Suprapubic skin (tissue), 4 donors: ENCODE measurements around the gene FAM53A. TPM values are rescaled to one million over a fixed set of nuclear protein-coding genes. Genes with fewer than 3 reads are reported as not detected.
A peak's percentile ranks its signal among the peaks of the same experiment; 100 is the strongest.

ENCODE experiments used
- DNase-seq, 2 donors: peaks; one replicate each; pipeline ENCODE4 v3.0.0-alpha.2; 2019; ENCODE audit warnings: low spot score in 2 of 2
- H3K27ac ChIP-seq: fragments of 200-600 bp; sonication (generic); one replicate; pipeline ENCODE4 v1.5.1; 2019
- H3K27me3 ChIP-seq: fragments of 200-600 bp; sonication (generic); one replicate; pipeline ENCODE4 v1.5.1; 2019
- H3K36me3 ChIP-seq: fragments of 200-600 bp; sonication (generic); one replicate; pipeline ENCODE4 v1.5.1; 2019
- H3K4me1 ChIP-seq: fragments of 200-600 bp; sonication (generic); one replicate; pipeline ENCODE4 v1.5.1; 2019
- H3K4me3 ChIP-seq: fragments of 200-600 bp; sonication (generic); one replicate; pipeline ENCODE4 v1.5.1; 2019; ENCODE audit warnings: mild to moderate bottlenecking
- H3K9me3 ChIP-seq: fragments of 200-600 bp; sonication (generic); one replicate; pipeline ENCODE4 v1.5.1; 2019
- CTCF ChIP-seq, 2 donors: fragments of 200-600 bp in 1 of 2; fragments of 450-650 bp in 1 of 2; sonication (generic) in 1 of 2; IDR thresholded peaks; one replicate each; pipeline ENCODE4 v1.5.1; 2016 to 2019; ENCODE audit warnings: antibody characterized with exemption in 2 of 2, mild to moderate bottlenecking in 1 of 2, moderate library complexity in 1 of 2
- EP300 ChIP-seq: sonication (generic); formaldehyde crosslinking; IDR thresholded peaks from one replicate; pipeline ENCODE4 v1.6.1; 2017; ENCODE audit warnings: antibody characterized with exemption
- POLR2A ChIP-seq, 2 donors: fragments of 450-650 bp; IDR thresholded peaks; one replicate each; pipeline ENCODE4 v1.6.1; 2017; ENCODE audit warnings: antibody characterized with exemption in 2 of 2, mild to moderate bottlenecking in 2 of 2, moderate library complexity in 2 of 2
- POLR2AphosphoS5 ChIP-seq, 3 donors: sonication (generic); formaldehyde crosslinking; IDR thresholded peaks; one replicate each; pipeline ENCODE4 v1.6.1; 2017; ENCODE audit warnings: antibody characterized with exemption in 3 of 3
- whole genome bisulfite sequencing: methylation state at CpG from one replicate; pipeline ENCODE4 v1.1.5; 2018; 5-methylcytosine and 5-hydroxymethylcytosine counted together
- total RNA-seq, 4 donors: library from RNA; depleted of rRNA; stranded (reverse); fragments of >200 nt; gene quantifications; one replicate each; pipeline ENCODE4 v1.1.0, GENCODE V29; 2016

FAM53A gene
- total RNA-seq, 4 donors from 2014 or later = 2.2 to 8.0 (median 4.9) TPM

- peaks cover 37% of the 10 kb centered on the region for H3K4me1 ChIP-seq
- H3K36me3 ChIP-seq = peaks cover 8% of the 10 kb centered on the region
- H3K9me3 ChIP-seq = no peaks in the 10 kb centered on the region
- WGBS = 31% methylated on average over 7 of the region's 18 CpGs
- H3K27ac ChIP-seq = peak overlapping the region; percentile 63
- H3K27me3 ChIP-seq = no peaks in the 10 kb centered on the region
- peak overlapping the region; percentile 13 for H3K4me3 ChIP-seq
- no peak for TF ChIP-seq POLR2A (IDR thresholded peaks at IDR 0.05)
- no peak for TF ChIP-seq POLR2AphosphoS5 (IDR thresholded peaks at IDR 0.05)
- no peak for TF ChIP-seq EP300
- no peak for TF ChIP-seq CTCF (IDR thresholded peaks at IDR 0.05)
- DNase-seq = peak in 1 of 2 donors; percentile 78
Measured at GRCh38 chr4:1727117-1728031, 43.3 kb upstream of the FAM53A start.

- peaks cover 47% of the 10 kb centered on the region for H3K4me1 ChIP-seq
- H3K9me3 ChIP-seq = no peaks in the 10 kb centered on the region
- TF ChIP-seq POLR2A (IDR thresholded peaks at IDR 0.05) (no peak), EP300 (no peak), CTCF (IDR thresholded peaks at IDR 0.05) (peak; percentile 95 to 97), POLR2AphosphoS5 (IDR thresholded peaks at IDR 0.05) (no peak)
Measured at GRCh38 chr4:1726146-1726934, 42.2 kb upstream of the FAM53A start.

GRCh38 chr4:1725521-1725920 lies 41.4 kb upstream of the FAM53A start:
- no peak overlapping the region for H3K4me3 ChIP-seq
- H3K27ac ChIP-seq = no peak overlapping the region
- no peaks in the 10 kb centered on the region for H3K27me3 ChIP-seq
- 91% methylated on average over 3 of the region's 10 CpGs for WGBS
- no peaks in the 10 kb centered on the region for H3K36me3 ChIP-seq
- peaks cover 47% of the 10 kb centered on the region for H3K4me1 ChIP-seq
- no peaks in the 10 kb centered on the region for H3K9me3 ChIP-seq
- TF ChIP-seq POLR2AphosphoS5 (IDR thresholded peaks at IDR 0.05) (no peak), EP300 (no peak), POLR2A (IDR thresholded peaks at IDR 0.05) (no peak), CTCF (IDR thresholded peaks at IDR 0.05) (no peak)
- no peak for DNase-seq

More at GRCh38 chr4:1726146-1726934, 42.2 kb upstream of the FAM53A start:
- Histone ChIP-seq H3K36me3 (peaks cover 6% of the 10 kb centered on the region), H3K27ac (peak overlapping the region; percentile 63), H3K27me3 (no peaks in the 10 kb centered on the region), H3K4me3 (no peak overlapping the region)
- 57% methylated on average over 10 of the region's 17 CpGs for WGBS
- peak; percentile 93 for DNase-seq

- DNase-seq = no peak
- WGBS = 79% methylated on average over 12 of the region's 12 CpGs
- TF ChIP-seq POLR2A (IDR thresholded peaks at IDR 0.05) (no peak), CTCF (IDR thresholded peaks at IDR 0.05) (no peak), EP300 (no peak), POLR2AphosphoS5 (IDR thresholded peaks at IDR 0.05) (no peak)
- peaks cover 61% of the 10 kb centered on the region for H3K4me1 ChIP-seq
- H3K27me3 ChIP-seq = no peaks in the 10 kb centered on the region
- H3K9me3 ChIP-seq = no peaks in the 10 kb centered on the region
- peak overlapping the region; percentile 16 for H3K4me3 ChIP-seq
- H3K36me3 ChIP-seq = no peaks in the 10 kb centered on the region
- peak overlapping the region; percentile 57 for H3K27ac ChIP-seq
Measured at GRCh38 chr4:1723131-1723801, 39.2 kb upstream of the FAM53A start.
